RWPE2 (cell line): ENCODE data around the gene MARCHF5.

ENCODE experiments used
- ATAC-seq: fragments of 200-7000 bp; cut with Tn5 transposase; 3 replicates; pipeline ENCODE4 v1.9.1; 2021; ENCODE audit warnings: low read depth
- DNase-seq: peaks from one replicate; pipeline ENCODE4 v3.0.0-alpha.2; 2020; ENCODE audit warnings: low spot score
- H3K27ac ChIP-seq: fragments of 450-650 bp; 2 replicates; pipeline ENCODE4 v1.5.1; 2017; ENCODE audit warnings: mild to moderate bottlenecking; ENCODE audit not compliant: poor library complexity, severe bottlenecking
- H3K27me3 ChIP-seq: fragments of 250-450 bp; sonication (Bioruptor Pico); 2 replicates; pipeline ENCODE4 v1.5.1; 2021; ENCODE audit warnings: mild to moderate bottlenecking, moderate library complexity; ENCODE audit not compliant: insufficient read depth, poor library complexity, severe bottlenecking
- H3K36me3 ChIP-seq: fragments of 250-450 bp; sonication (Bioruptor Pico); 2 replicates; pipeline ENCODE4 v1.5.1; 2020; ENCODE audit warnings: low read depth, mild to moderate bottlenecking, moderate library complexity
- H3K4me1 ChIP-seq: fragments of 250-450 bp; sonication (Bioruptor Pico); 2 replicates; pipeline ENCODE4 v1.5.1; 2021; ENCODE audit warnings: mild to moderate bottlenecking, moderate library complexity; ENCODE audit not compliant: insufficient read depth, poor library complexity, severe bottlenecking
- H3K4me3 ChIP-seq: fragments of 250-450 bp; sonication (Bioruptor Pico); 2 replicates; pipeline ENCODE4 v1.5.1; 2021; ENCODE audit warnings: mild to moderate bottlenecking, moderate library complexity; ENCODE audit not compliant: severe bottlenecking
- H3K9me3 ChIP-seq: fragments of 250-450 bp; sonication (Bioruptor Pico); 2 replicates; pipeline ENCODE4 v1.5.1; 2021; ENCODE audit warnings: mild to moderate bottlenecking, moderate library complexity; ENCODE audit not compliant: severe bottlenecking
- TF ChIP-seq, protein P1 (sequence below): fragments of 450-650 bp; IDR thresholded peaks from one replicate; pipeline ENCODE4 v1.5.1; 2017; ENCODE audit warnings: mild to moderate bottlenecking, moderate library complexity; ENCODE audit not compliant: poor library complexity, severe bottlenecking

MARCHF5 gene

DNA sequence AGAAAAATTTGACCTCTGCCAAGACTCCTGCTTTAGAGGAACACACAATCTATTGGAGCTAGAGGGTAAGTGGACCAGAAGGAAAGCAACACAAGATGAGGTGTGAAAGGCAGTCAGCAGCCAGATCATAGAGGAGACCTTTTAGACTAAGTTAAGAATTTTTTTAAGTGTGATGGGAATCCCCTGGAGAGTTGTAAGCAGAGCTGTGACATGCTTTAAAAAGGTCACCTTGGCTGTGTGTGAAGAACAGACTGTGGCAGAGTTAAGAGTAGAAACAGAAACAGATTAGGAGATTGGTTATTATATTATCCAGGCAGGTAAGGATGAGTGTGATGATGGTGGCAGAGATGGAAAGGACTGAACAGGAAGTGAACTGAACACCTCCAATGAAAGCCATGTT is 23.6 kb upstream of the MARCHF5 start:
- ATAC-seq (no peak), DNase-seq (no peak)
- Histone ChIP-seq H3K4me3 (no peak overlapping the region), H3K4me1 (peaks cover 2% of the 10 kb centered on the region), H3K27ac (no peak overlapping the region), H3K36me3 (no peaks in the 10 kb centered on the region), H3K9me3 (no peaks in the 10 kb centered on the region), H3K27me3 (no peaks in the 10 kb centered on the region)
- TF ChIP-seq, protein P1, sequence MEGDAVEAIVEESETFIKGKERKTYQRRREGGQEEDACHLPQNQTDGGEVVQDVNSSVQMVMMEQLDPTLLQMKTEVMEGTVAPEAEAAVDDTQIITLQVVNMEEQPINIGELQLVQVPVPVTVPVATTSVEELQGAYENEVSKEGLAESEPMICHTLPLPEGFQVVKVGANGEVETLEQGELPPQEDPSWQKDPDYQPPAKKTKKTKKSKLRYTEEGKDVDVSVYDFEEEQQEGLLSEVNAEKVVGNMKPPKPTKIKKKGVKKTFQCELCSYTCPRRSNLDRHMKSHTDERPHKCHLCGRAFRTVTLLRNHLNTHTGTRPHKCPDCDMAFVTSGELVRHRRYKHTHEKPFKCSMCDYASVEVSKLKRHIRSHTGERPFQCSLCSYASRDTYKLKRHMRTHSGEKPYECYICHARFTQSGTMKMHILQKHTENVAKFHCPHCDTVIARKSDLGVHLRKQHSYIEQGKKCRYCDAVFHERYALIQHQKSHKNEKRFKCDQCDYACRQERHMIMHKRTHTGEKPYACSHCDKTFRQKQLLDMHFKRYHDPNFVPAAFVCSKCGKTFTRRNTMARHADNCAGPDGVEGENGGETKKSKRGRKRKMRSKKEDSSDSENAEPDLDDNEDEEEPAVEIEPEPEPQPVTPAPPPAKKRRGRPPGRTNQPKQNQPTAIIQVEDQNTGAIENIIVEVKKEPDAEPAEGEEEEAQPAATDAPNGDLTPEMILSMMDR: no peak

DNA sequence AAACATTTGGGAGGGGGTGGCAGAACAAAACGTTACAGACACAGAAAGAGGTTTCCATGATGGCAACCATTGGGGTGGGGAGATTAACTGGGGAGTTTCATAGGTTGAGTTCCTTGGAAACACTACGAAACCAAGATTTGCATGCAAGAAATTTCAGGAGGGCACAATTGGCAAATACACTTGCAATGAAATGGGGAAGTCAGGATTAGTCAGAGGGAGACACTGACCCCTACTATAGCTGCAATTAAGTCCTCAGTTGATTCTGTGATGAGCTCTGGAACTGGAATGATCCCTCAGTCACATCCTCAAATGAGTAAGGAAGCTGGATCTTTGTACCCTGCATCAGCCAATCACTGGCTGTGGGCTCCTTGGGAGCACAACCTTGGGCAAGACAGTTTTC is 22.2 kb upstream of the MARCHF5 start:
- no peaks in the 10 kb centered on the region for H3K4me1 ChIP-seq
- H3K27ac ChIP-seq: no peak overlapping the region
- no peak for DNase-seq
- H3K27me3 ChIP-seq: no peaks in the 10 kb centered on the region
- H3K4me3 ChIP-seq: no peak overlapping the region
- no peak for ATAC-seq
- H3K9me3 ChIP-seq: no peaks in the 10 kb centered on the region
- TF ChIP-seq, protein P1: no peak
- no peaks in the 10 kb centered on the region for H3K36me3 ChIP-seq

DNA sequence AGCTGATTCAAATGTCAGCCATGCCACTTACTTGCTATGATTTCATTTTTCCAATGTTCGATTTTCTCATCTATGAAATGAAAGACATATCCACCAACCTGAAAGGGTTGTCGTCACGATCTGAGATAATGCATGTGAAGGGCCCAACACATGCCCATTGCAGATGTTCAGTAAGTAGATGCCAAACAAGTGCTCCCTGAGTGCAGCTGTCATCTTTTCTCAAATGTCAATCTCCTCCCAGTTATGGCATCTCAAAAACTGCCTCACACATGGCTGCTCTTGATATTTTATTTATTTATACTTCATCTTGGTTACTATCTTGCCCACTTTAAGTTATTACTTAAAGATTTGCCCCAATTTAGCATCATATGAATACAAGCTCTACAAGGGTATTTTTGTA is 16.9 kb upstream of the MARCHF5 start:
- H3K4me3 ChIP-seq: no peak overlapping the region
- H3K36me3 ChIP-seq: no peaks in the 10 kb centered on the region
- TF ChIP-seq, protein P1: no peak
- ATAC-seq (no peak), DNase-seq (no peak)
- H3K27ac ChIP-seq: no peak overlapping the region
- no peaks in the 10 kb centered on the region for H3K4me1 ChIP-seq
- H3K27me3 ChIP-seq: no peaks in the 10 kb centered on the region
- H3K9me3 ChIP-seq: no peaks in the 10 kb centered on the region

DNA sequence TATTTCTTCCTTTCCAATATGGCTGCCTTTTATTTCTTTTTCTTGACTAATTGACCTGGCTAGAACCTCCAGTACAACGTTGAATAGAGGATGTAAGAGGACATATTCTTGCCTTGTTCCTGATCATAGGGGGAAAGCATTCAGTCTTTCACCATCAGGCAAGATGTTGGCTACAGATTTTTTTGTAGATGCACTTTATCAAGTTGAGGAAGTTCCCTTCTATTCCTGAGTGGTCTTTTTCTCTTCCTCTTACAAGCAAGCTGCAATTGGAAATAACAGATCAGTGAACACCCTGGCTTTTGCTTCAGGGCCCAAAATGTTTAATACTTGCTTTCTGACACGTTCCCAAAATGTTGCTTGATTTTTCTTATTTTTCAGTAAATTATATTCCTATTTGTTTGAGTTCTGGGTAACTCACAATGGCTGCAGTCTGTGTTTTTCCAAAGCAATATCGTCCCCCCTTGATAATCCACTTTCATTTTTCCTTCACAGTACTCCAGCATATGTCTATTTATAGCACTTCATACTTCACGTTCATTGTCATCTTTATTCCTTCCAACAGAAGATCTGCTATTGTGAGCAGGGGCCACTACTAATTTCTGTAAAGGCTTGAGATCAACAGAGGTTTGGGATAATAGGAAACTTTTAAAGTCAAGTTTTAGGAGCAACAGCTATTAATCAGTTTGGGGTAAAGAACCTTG is 11.8 kb upstream of the MARCHF5 start:
- no peaks in the 10 kb centered on the region for H3K36me3 ChIP-seq
- DNase-seq (no peak), ATAC-seq (no peak)
- TF ChIP-seq, protein P1: no peak
- no peak overlapping the region for H3K27ac ChIP-seq
- H3K4me1 ChIP-seq: no peaks in the 10 kb centered on the region
- no peak overlapping the region for H3K4me3 ChIP-seq
- H3K27me3 ChIP-seq: no peaks in the 10 kb centered on the region
- H3K9me3 ChIP-seq: no peaks in the 10 kb centered on the region

DNA sequence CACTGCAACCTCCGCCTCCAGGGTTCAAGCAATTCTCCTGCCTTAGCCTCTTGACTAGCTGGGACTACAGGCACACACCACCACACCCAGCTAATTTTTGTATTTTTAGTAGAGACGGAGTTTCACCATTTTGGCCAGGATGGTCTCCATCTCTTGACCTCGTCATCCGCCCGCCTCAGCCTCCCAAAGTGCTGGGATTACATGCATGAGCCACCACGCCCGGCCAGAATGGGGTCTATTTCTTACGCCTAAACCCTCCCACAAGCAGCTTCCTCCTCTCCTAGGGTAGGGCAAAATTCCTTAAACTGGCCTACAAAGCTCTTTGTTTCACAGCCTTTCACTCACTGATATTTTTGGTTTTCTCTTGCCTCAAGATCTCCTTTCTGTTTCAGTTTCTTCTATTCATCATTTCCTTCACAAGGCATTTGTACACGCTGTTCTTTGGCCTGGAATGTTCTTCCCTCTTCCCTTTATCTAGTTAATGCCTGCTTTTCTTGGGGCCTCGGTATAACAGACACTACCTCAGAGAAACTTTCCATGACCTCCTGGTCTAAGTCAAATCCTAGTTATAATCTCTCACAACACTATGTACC is 6.8 kb upstream of the MARCHF5 start:
- no peaks in the 10 kb centered on the region for H3K9me3 ChIP-seq
- H3K27me3 ChIP-seq: no peaks in the 10 kb centered on the region
- H3K4me1 ChIP-seq: no peaks in the 10 kb centered on the region
- ATAC-seq: no peak
- TF ChIP-seq, protein P1: no peak
- no peak for DNase-seq
- no peak overlapping the region for H3K4me3 ChIP-seq
- no peak overlapping the region for H3K27ac ChIP-seq
- H3K36me3 ChIP-seq: no peaks in the 10 kb centered on the region
